HEK293 (cell line): ENCODE measurements around the gene PCCA.

ENCODE experiments used
- CTCF ChIA-PET: fragments of 350-600 bp; formaldehyde crosslinking; extraction: SDS; loops from one replicate; lab custom pipeline; 2021; ENCODE audit warnings: antibody characterized with exemption; lab: Yijun Ruan, JAX
- POLR2A ChIA-PET: fragments of 300-600 bp; formaldehyde crosslinking; extraction: SDS; loops from one replicate; lab custom pipeline; 2020; ENCODE audit warnings: antibody characterized with exemption, inconsistent platforms; lab: Yijun Ruan, JAX
- H3K27ac ChIP-seq: fragments of 200-500 bp; sonication (Bioruptor generic); 2 replicates; pipeline ENCODE4 v1.5.1; 2014; ENCODE audit warnings: low read depth, low read length, control low read depth, inconsistent platforms; ENCODE audit errors: extremely low read depth
- H3K36me3 ChIP-seq, 2 experiments: fragments of 200-500 bp in 1 of 2; sonication (Bioruptor generic) in 1 of 2; 1 replicate in 1 of 2; 2 replicates in 1 of 2; pipeline ENCODE4 v1.5.1; 2014 to 2017; ENCODE audit warnings: inconsistent platforms in 2 of 2, low read length in 2 of 2; ENCODE audit not compliant: control insufficient read depth in 2 of 2, insufficient read depth in 1 of 2
- H3K4me1 ChIP-seq: fragments of 200-500 bp; sonication (Bioruptor generic); 2 replicates; pipeline ENCODE4 v1.5.1; 2014; ENCODE audit warnings: mild to moderate bottlenecking, low read length, inconsistent platforms; ENCODE audit not compliant: control insufficient read depth, insufficient read depth
- H3K4me3 ChIP-seq: 2 replicates; pipeline ENCODE4 v1.5.1; 2011; ENCODE audit warnings: low read depth, mild to moderate bottlenecking, control low read depth, low read length, moderate library complexity
- H3K9me3 ChIP-seq: fragments of 200-500 bp; sonication (Bioruptor generic); 2 replicates; pipeline ENCODE4 v1.5.1; 2014; ENCODE audit warnings: low read depth, low read length, inconsistent platforms; ENCODE audit not compliant: control insufficient read depth, insufficient read depth
- ATF2 ChIP-seq: fragments of 450-650 bp; formaldehyde crosslinking; IDR thresholded peaks from 2 replicates; pipeline ENCODE4 v1.5.1; 2016; ENCODE audit warnings: missing biosample characterization, missing genetic modification characterization, low read depth
- BCL6B ChIP-seq: fragments of 450-650 bp; formaldehyde crosslinking; IDR thresholded peaks from 2 replicates; pipeline ENCODE4 v1.5.1; 2017; ENCODE audit warnings: missing biosample characterization, missing genetic modification characterization
- ELK4 ChIP-seq: IDR thresholded peaks from 2 replicates; pipeline ENCODE4 v1.6.1; 2011; ENCODE audit warnings: mild to moderate bottlenecking, low read depth, low read length, borderline replicate concordance
- KLF16 ChIP-seq: fragments of 450-650 bp; formaldehyde crosslinking; IDR thresholded peaks from 2 replicates; pipeline ENCODE4 v1.5.1; 2017; ENCODE audit warnings: missing biosample characterization, missing genetic modification characterization
- SETDB1 ChIP-seq: IDR thresholded peaks from one replicate; pipeline ENCODE4 v1.6.1; 2017; ENCODE audit warnings: mild to moderate bottlenecking, low read length, moderate library complexity, mixed read lengths; ENCODE audit not compliant: insufficient read length
- YY2 ChIP-seq: fragments of 450-650 bp; formaldehyde crosslinking; IDR thresholded peaks from 2 replicates; pipeline ENCODE4 v1.5.1; 2016; ENCODE audit warnings: missing biosample characterization, missing genetic modification characterization
- ZBTB48 ChIP-seq: fragments of 450-650 bp; formaldehyde crosslinking; IDR thresholded peaks from 2 replicates; pipeline ENCODE4 v1.5.1; 2016; ENCODE audit warnings: missing biosample characterization, missing genetic modification characterization
- ZBTB6 ChIP-seq: fragments of 450-650 bp; formaldehyde crosslinking; IDR thresholded peaks from 2 replicates; pipeline ENCODE4 v1.5.1; 2017; ENCODE audit warnings: missing biosample characterization, missing genetic modification characterization
- ZEB2 ChIP-seq: fragments of 450-650 bp; formaldehyde crosslinking; IDR thresholded peaks from 2 replicates; pipeline ENCODE4 v1.5.1; 2016; ENCODE audit warnings: missing biosample characterization, missing genetic modification characterization
- ZFP41 ChIP-seq: fragments of 450-650 bp; formaldehyde crosslinking; IDR thresholded peaks from 2 replicates; pipeline ENCODE4 v1.5.1; 2016; ENCODE audit warnings: missing biosample characterization, missing genetic modification characterization, borderline replicate concordance
- ZNF202 ChIP-seq: fragments of 450-650 bp; formaldehyde crosslinking; IDR thresholded peaks from 2 replicates; pipeline ENCODE4 v1.5.1; 2016; ENCODE audit warnings: missing biosample characterization, missing genetic modification characterization, borderline replicate concordance
- ZNF449 ChIP-seq: fragments of 450-650 bp; formaldehyde crosslinking; IDR thresholded peaks from 2 replicates; pipeline ENCODE4 v1.5.1; 2017; ENCODE audit warnings: missing biosample characterization, mild to moderate bottlenecking, missing genetic modification characterization, moderate library complexity
- ZNF548 ChIP-seq: fragments of 450-650 bp; formaldehyde crosslinking; IDR thresholded peaks from 2 replicates; pipeline ENCODE4 v1.5.1; 2016; ENCODE audit warnings: missing biosample characterization, missing genetic modification characterization
- ZNF555 ChIP-seq: fragments of 450-650 bp; formaldehyde crosslinking; conservative IDR thresholded peaks from 2 replicates; pipeline ENCODE4 v1.5.1; 2017; ENCODE audit warnings: missing biosample characterization, mild to moderate bottlenecking, missing genetic modification characterization, inconsistent platforms
- ZNF558 ChIP-seq: fragments of 450-650 bp; formaldehyde crosslinking; IDR thresholded peaks from 2 replicates; pipeline ENCODE4 v1.5.1; 2016; ENCODE audit warnings: missing biosample characterization, missing genetic modification characterization
- ZNF580 ChIP-seq: fragments of 450-650 bp; formaldehyde crosslinking; IDR thresholded peaks from 2 replicates; pipeline ENCODE4 v1.5.1; 2016; ENCODE audit warnings: missing biosample characterization, missing genetic modification characterization
- ZNF624 ChIP-seq: fragments of 450-650 bp; formaldehyde crosslinking; IDR thresholded peaks from 2 replicates; pipeline ENCODE4 v1.5.1; 2017; ENCODE audit warnings: missing biosample characterization, missing genetic modification characterization
- ZNF626 ChIP-seq: fragments of 450-650 bp; sonication (Bioruptor Pico); formaldehyde crosslinking; IDR thresholded peaks from 2 replicates; pipeline ENCODE4 v1.5.1; 2018; ENCODE audit warnings: missing biosample characterization, missing genetic modification characterization, inconsistent platforms
- ZNF658 ChIP-seq: fragments of 450-650 bp; formaldehyde crosslinking; IDR thresholded peaks from 2 replicates; pipeline ENCODE4; 2016; ENCODE audit warnings: missing biosample characterization, missing genetic modification characterization

Gene PCCA

GRCh38 chr13:100403675-100404074 is 314.8 kb downstream of the PCCA start:
- no peaks in the 10 kb centered on the region for H3K36me3 ChIP-seq
- H3K4me1 ChIP-seq: no peaks in the 10 kb centered on the region
- ChIA-PET CTCF (no interaction called here), POLR2A (no interaction called here)
- TF ChIP-seq ZNF624 (tag by site-specific recombination) (no peak), ZNF580 (tag by site-specific recombination) (no peak), ZNF658 (tag by site-specific recombination) (no peak), ZNF202 (no peak), ZEB2 (tag by site-specific recombination) (no peak), ZNF558 (no peak), ELK4 (no peak), ATF2 (no peak), ZNF555 (no peak), ZFP41 (no peak), YY2 (tag by site-specific recombination) (no peak), BCL6B (tag by site-specific recombination) (no peak), ZNF548 (tag by site-specific recombination) (no peak), ZBTB6 (no peak), KLF16 (no peak)
- no peaks in the 10 kb centered on the region for H3K9me3 ChIP-seq
- no peak overlapping the region for H3K27ac ChIP-seq
- H3K4me3 ChIP-seq: no peak overlapping the region

- Histone ChIP-seq H3K4me3 (no peak overlapping the region), H3K4me1 (no peaks in the 10 kb centered on the region), H3K36me3 (no peaks in the 10 kb centered on the region), H3K9me3 (no peaks in the 10 kb centered on the region)
- 0 out of 2 replicates have a peak, but pooled peaks have one; percentile 12 for TF ChIP-seq ZNF626 (tag by site-specific recombination)
- no peak for TF ChIP-seq ZBTB48 (tag by site-specific recombination)
- TF ChIP-seq SETDB1: peak; percentile 32
- TF ChIP-seq ZNF449 (tag by site-specific recombination): no peak
- TF ChIP-seq, all 188 proteins: peak for 2
- POLR2A ChIA-PET: no interaction called here
- no peak overlapping the region for H3K27ac ChIP-seq
- CTCF ChIA-PET: no interaction called here
These were observed 320.2 kb downstream of the PCCA start for GRCh38 chr13:100409132-100409531.
